Umbilical cord (tissue), 2 donors: ENCODE results near the gene CIDEA. TPM values are rescaled to one million over a fixed set of nuclear protein-coding genes. Genes with fewer than 3 reads are reported as not detected.
"Not testable (repeated sequence)": the region's sequence is repeated elsewhere in the genome, so short reads cannot be mapped to it uniquely, and the experiment has no call there.

Experiments
- DNase-seq: peaks from one replicate; pipeline ENCODE4 v3.0.0-alpha.2; 2015; ENCODE audit warnings: low spot score
- total RNA-seq: library from RNA; depleted of rRNA; stranded (reverse); fragments of >200 nt; gene quantifications from one replicate; pipeline ENCODE4 v1.2.3, GENCODE V29; 2014; ENCODE audit warnings: low replicate concordance; ENCODE audit not compliant: insufficient read depth

Gene CIDEA, protein sequence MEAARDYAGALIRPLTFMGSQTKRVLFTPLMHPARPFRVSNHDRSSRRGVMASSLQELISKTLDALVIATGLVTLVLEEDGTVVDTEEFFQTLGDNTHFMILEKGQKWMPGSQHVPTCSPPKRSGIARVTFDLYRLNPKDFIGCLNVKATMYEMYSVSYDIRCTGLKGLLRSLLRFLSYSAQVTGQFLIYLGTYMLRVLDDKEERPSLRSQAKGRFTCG
- not detected for total RNA-seq

DNA sequence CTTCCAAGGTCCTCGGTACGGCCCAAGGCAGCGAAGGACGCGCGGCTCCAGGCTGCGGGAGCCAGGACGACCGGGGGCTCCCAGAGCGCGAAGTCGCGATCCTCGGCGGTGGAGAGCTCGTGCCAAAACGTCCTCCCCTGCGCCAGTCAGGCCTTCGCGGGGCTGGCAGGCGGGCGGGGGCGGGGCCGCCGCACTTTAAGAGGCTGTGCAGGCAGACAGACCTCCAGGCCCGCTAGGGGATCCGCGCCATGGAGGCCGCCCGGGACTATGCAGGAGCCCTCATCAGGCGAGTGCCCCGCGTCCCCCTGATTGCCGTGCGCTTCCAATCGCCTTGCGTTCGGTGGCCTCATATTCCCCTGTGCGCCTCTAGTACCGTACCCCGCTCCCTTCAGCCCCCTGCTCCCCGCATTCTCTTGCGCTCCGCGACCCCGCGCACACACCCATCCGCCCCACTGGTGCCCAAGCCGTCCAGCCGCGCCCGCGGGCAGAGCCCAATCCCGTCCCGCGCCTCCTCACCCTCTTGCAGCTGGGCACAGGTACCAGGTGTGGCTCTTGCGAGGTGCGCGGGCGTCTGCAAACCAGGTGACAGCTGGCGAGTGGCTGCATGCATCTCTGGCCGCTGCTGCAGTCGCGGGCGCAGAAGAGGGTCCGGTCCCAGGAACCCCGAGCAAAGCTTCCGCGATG is at the start of gene CIDEA:
Gene CIDEA, plus strand, starts transcription at position 226 of the 684 bp plus-strand sequence. Its CDS starts 23 bp downstream, at position 249.
- peak; percentile 27 for DNase-seq

DNA sequence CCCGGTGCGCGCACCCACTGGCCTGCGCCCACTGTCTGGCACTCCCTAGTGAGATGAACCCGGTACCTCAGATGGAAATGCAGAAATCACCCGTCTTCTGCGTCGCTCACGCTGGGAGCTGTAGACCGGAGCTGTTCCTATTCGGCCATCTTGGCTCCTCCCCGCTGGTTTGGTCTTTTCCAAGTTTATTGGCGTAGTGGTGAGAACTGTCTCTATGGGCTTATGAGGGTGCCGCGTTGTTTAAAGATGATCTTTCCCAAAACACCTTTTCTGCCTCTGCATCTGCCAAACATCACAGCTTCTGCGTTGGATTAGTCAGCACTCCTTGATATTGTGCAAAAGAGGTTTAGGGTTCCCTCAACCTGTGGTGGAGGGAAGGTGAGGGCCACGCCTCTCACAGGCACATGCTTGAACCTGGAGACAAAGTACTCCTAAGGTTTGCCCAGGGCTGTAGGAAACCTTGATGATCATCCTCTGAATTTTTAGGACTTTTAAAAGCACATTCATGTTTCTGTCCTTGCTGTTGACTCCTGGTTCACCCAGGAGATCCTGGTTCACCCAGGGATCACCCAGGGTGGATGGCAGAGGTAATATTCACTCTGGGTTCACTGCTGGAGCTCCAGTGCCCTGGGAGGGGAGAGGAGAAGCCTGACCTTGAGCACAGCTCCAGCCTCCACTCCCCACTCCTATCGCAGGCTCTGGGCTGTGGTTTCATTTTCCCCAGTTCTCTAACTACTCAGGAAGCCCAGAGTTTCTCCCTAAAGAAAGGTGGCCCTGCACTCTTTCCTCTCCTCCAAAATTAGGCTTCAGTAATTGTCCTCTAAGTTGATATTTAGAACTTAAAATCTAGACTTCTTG is 45.6 kb upstream of the CIDEA start:
- DNase-seq, result not testable (repeated sequence)

DNA sequence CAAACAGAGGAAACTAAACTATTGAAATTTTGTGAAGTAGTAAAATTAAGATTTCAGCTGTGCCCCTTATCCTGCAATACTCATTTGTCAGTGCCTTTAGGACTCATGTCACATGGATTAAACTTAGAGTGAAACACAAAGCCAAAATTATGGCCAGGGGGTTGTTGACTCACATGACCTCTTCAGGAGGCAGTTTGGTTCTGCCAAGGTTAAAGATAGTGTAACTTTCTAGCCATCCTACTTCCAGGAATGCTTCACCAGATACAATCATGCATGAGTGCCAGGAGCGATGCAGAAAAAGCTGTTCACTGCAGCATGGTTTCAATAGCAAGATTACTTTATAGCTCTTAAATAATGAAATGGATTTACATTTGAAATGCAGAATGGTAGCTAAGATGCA is 41.9 kb upstream of the CIDEA start:
- DNase-seq, result not testable (repeated sequence)

DNA sequence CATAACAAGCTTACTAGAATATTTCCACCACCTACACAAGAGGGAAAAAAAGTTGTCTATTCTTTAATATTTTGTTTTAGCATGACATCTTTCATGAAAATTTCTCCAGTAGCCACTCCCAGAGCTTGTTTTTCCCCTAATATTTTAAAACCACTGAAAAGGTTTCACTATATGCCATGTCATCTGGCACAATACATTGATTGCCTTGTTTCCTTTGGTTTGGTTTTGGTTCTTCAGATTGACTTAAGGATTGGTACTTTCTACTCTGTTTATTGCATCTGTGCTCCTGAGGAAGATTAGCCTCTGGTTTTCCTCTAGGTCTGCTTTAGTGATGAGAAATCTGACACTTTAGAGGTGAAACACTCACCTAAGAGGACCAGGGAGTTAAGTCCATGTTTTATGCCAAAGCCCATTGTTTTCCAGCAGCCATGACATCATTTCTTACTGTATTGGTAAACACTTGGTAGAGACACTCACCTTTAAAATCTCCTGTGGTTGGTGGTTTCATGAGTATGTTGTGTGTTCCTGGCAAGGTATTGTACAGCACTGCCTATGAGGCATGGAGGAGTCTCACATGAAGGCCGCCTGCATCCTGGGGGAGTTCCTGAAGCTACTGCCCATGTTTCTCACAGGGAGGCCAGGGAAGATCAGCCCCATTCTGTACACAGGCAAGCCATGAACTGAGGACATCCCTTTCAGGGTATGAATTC is 39.7 kb upstream of the CIDEA start:
- not testable (repeated sequence) for DNase-seq

DNA sequence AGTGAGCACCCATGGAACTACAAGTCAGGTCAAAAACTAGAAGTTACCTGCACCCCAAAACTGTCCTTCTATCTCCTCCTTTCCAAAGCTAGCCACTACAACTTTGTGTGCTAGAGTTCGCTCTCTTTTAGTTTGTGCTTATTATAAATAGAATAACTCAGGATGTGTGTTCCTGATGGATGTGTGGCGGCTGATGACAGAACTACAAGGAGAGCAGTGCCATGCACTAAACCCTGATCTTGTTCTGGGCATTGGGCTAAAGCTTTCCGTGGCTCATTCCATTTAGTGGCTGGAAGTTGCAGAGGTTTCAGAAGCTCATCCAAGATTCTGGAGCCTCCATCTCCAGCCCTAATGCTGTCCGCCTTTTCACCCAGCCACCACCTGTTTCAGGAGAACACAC is 37.7 kb upstream of the CIDEA start:
- not testable (repeated sequence) for DNase-seq

DNA sequence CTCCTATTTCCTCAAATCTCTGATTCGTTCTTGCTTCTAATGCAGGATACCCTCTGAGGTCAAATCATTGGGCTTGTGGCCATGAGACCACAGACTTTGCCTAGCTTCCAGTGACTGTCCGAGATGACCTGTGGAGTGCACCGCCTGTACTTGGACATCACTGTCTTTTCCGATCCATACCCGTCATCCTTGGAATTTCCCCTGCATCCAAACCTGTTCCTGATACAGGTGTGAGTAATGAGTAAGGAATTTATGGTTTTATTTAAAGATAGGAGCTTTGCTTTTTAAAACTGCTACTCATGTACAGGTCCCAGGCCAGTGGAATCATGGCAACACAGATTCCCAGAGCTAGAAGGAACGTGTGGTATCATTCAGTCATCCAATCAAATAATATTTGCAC is 35.6 kb upstream of the CIDEA start:
- DNase-seq, result not testable (repeated sequence)

DNA sequence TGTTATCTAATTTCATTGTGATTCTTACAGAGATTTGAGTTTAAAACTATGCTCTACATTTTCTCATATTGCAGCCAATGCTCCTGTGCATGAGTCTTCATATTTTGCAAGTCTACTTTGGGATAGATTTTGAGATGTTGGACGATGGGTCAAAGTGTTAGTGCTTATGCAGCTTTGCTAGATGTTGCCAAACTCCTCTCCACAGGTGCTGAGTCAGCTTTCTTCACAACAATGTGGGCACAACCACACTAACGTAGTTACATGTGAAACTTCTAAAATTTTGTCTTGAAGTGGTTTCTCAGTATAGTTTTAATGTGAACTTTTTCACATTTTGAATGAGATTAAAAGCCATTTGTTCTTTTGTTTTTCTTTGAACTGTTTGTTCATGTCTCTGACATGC is 32.1 kb upstream of the CIDEA start:
- DNase-seq, result not testable (repeated sequence)

DNA sequence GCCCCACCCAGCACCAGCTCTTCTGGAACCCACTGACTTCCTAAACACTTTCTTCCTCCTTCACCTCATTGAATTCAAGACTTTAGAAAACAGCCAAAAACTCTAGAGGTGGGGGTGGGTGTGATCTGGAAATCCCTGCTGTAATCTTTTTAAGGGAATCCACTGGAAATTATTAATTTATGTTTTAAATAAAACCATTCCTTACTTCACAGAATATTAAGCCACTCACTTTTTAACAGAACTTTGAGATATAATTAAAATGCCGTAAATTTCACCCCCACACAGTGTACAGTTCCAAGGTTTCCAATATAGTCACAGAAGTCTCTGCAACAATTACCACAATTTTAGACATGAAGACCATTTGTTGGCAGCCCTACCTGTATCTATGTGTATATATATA is 30.8 kb upstream of the CIDEA start:
- not testable (repeated sequence) for DNase-seq

DNA sequence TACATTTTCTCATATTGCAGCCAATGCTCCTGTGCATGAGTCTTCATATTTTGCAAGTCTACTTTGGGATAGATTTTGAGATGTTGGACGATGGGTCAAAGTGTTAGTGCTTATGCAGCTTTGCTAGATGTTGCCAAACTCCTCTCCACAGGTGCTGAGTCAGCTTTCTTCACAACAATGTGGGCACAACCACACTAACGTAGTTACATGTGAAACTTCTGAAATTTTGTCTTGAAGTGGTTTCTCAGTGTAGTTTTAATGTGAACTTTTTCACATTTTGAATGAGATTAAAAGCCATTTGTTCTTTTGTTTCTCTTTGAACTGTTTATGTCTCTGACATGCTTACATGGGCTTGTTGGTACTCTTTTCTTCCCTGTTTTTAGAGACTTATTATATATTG is 27.4 kb upstream of the CIDEA start:
- DNase-seq, result not testable (repeated sequence)

DNA sequence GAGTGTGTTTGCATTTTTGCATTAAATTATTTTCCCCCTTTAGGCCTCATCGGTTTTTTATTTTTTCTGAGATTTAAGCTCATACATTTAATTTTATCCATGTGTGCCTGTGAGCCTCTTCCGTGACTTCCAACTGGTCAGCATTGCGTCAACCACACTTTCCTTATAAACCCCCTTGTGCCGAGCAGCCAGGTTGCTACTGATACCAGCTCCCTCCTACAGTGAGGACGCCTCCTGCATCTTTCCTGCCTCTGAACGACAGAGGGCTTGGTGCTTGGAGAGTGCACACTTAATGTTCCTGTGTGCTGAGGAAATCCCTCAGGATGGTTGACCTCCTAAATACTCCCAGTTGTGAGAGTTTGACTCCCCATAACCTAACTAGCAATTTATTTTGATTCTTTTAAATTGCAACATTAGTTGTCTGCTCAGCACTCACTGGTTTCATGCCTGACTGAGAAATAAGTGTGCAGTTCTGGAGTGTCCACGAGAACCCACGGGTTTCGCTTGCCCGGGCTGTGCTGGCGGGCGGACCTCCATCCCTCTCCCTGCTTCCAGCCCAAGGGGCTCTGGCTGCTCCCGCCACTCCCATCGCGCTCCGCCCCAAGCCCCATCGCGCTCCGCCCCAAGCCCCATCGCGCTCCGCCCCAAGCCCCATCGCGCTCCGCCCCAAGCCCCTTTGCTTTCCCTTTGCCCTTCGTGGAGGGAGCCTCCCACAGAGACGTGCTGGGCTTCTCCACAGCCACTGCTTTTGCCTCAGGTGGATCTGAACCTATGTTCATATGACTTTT is 26.6 kb upstream of the CIDEA start:
- DNase-seq, result not testable (repeated sequence)

DNA sequence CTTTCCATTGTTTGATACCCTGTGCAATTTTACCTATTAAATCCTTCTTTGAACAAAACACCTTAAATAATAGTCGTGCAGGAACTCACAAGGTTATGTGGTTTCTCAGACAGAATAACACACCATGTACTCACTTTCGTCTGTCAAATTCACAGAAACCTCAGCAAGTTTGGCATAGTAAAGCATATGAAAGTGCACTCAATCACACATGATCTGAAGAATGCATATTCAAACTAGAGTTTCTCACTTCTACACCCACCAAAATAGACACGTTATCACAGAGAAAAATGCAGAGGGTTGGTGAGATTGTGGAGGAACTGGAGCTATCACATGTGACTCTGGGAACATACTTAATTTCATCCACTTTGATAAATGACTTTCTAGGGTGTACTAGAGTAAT is 25.9 kb upstream of the CIDEA start:
- DNase-seq, result not testable (repeated sequence)

DNA sequence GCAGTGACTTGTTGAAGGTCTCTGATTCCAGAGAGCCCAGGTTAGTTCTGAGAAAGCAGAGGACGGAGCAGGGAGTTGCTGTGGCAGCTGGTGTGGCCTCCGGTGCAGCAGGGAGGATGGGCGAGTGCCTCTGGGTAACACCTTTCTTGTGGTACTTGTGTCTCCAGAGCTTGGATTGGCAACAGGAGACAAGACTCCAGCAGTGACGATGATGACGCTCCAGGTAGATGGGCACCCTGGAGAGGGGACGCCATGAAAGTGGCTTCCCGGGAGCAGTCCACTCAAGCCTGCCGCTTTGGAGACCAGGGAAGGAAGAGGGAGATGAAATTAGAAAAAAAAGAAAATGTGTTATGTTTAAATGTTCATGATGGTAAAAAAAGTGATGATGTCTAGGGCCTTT is 23.6 kb upstream of the CIDEA start:
- not testable (repeated sequence) for DNase-seq

DNA sequence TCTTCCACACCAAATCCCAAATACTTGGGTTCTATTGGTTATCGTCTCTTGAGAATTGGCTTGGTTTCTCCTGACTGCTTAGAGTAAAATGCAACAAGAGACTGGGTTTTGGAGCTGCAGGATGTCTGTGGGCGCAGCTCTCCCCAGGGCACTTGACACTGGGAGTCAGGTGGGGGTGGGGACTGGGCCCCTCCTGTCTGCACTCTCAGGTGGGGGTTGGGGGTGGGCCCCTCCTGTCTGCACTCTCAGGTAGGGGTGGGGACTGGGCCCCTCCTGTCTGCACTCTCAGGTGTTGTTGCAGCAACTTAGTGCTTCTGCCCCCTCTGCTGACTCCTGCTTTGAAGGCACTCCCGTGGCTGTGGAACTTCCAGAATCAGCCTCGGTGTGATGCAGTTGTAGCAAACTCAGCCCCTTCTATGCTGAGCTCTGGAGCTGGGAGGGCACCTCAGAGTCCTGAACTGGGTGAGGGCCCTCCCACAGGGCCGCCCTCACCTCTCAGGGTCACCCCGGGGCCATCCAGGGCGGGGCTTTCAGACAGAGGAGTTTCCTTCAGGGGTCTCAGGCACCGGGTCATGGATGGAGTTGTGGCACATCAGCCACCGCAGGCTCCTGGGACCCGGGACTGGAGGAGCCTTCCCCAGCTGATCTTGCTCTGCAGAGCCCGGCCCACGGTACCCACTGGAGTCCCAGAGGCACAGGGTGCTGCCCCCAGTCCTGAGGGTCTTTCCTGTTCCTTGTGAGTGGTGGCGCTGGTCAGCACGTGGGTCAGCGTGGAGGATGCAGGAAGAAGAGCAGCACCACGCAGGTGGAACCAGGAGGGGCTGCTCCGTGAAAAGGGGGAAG is 22.9 kb upstream of the CIDEA start:
- DNase-seq, result no peak

DNA sequence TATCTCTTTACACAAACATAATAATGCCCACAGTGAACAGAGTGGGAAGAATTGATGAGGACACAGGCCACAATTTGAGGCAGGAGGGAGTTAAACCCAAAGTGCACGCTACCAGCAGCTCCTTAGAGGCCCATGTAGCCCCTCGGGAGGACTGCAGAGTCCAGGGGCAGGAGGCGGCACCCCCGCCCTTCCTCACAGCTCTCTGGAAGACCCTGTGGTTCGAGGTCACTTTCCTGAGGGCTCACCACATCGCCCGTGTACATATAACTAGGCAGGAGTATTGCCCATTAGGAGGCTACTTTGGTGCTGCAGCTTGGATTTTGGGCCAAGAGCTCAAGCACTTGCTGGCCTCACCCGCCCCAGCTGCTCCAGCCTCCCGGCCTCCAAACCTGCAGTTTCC is 22.2 kb upstream of the CIDEA start:
- no peak for DNase-seq

DNA sequence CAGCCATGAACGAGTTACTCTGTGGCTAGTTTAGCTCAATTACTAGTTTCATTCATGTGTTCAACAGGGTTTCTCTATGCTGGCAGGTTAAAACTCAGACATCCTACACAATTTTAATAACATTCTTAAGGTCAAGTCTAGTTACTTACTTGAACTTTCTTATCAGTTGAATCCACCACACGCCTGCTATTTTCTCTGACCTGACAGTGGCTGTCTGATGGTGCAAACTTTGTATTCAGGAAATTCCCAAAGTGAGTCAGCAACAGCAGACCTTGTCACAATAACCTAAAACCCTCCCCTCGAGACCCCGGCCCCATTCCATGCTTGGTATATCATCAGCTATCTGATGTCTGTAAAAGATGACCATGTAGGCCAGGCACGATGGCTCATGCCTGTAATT is 20.8 kb upstream of the CIDEA start:
- no peak for DNase-seq

DNA sequence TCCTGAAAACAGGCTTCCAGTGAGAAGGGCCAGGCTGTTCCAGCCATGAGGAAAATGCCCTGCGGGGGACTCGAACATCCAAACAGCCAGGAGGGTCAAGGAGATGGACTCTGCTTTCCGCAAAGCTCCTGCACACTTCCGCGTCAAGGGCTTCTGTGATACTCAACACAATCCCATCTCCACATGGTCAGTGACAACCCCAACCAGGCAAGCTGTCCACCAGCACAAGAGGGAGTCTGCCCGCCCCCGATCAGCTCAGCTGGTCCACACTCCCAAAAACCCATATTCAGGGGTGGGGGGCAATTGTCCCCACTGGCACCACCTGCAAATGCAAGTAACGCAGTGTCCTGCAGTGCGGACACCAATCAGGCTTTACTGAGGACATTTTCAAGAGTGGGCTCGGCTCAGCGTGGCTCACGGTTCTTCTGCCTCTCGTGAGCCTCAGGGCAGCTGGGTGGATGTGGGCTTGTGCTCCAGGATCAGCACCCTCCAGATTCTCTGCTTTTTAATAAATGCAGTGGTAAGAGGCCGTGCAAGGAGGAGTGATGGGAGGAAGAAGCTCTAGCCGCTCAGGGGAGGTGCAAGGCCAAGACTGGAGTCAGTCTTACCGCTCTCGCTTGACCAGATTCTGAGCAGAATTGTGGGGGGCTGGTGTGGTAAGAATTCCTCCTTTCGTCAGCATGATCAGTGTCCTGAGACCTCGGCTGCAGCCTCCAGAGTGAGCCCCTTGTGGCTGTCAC is 19.5 kb upstream of the CIDEA start:
- no peak for DNase-seq

DNA sequence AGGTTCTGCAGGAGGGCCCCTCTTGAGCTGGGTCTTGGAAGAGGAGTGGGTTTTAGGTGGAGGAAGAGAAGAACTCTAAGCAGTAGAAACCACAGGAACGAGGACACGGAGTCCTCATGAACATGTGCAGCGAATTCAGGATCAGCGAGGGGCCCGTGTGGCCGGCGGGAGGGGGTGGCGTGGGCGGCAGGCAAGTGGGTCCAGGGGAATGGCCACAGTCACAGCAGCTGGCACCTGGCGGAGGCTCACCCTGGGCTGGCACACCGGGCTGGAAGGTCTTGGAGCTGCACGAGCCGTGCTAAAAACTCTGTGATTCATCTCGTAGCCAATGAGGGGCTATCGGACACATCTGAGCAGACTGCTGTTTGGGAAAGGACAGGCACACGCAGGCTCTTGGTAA is 18.0 kb upstream of the CIDEA start:
- no peak for DNase-seq

DNA sequence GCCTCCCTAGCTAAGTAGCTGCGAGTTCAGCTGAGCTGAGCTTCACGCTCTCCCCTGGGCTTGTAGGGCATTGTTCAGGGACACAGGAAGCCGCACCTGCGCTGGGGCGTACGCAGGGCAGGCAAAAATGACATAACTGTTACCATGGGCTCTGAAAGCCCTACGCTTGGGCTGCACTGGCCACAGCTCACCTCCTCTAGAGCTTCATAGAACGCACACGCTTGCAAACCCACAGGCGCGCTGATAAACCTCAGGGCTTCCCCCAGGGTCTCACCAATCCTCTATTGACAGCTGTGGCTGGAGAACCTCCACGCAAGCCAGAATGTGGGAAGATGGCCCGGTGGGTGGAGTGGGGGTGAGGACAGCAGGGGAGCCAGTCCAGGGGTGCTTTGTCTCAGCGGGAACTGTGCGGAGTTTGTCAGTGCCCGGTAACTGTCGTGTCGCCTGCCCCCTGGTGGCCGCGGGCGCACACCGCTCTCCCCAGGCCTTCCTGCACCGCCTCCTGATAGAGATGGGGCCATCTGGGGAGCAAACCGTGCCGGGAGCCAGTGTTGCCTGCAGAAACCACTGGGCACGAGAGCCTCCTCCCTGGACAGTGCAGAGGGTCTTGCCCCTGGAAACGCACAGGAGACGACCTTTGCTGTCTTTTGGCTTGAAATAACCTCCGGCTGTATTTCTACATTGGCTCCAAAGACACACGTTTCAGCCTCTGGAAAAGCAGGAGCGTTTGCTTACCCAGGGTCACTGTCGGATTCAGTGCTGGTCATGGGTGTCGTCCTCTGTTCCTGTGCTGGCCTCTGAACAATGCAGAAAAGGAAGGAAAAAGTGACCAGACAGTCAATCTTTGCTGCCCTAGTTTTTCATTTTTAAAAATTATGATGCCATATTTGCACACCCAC is 17.0 kb upstream of the CIDEA start:
- DNase-seq, result peak; percentile 56
